ENCODE measurements around the gene ATXN7L1.

The ATXN7L1 gene

GRCh38 chr7:105690325-105690945 is 186.0 kb downstream of the ATXN7L1 start:
- no peaks in the 10 kb centered on the region for H3K27me3 ChIP-seq (ENCODE audit: control insufficient read depth, insufficient read depth, low read length)
- H3K4me3 ChIP-seq (ENCODE audit: low read length) = no peak overlapping the region
- no peaks in the 10 kb centered on the region for H3K9me3 ChIP-seq (ENCODE audit: control insufficient read depth, low read length)
- peaks cover 21% of the 10 kb centered on the region for H3K4me1 ChIP-seq (ENCODE audit: control insufficient read depth, insufficient read depth, low read length)
- peak overlapping the region; percentile 45 for H3K9ac ChIP-seq (ENCODE audit: low read length)
- H3K36me3 ChIP-seq (ENCODE audit: control insufficient read depth, insufficient read depth, low read length) = no peaks in the 10 kb centered on the region

- Histone ChIP-seq H3K4me3 (ENCODE audit: low read length) (no peak overlapping the region), H3K9me3 (ENCODE audit: control insufficient read depth, low read length) (no peaks in the 10 kb centered on the region), H3K27me3 (ENCODE audit: control insufficient read depth, insufficient read depth, low read length) (no peaks in the 10 kb centered on the region), H3K9ac (ENCODE audit: low read length) (no peak overlapping the region), H3K4me1 (ENCODE audit: control insufficient read depth, insufficient read depth, low read length) (peaks cover 21% of the 10 kb centered on the region), H3K36me3 (ENCODE audit: control insufficient read depth, insufficient read depth, low read length) (no peaks in the 10 kb centered on the region)
Observed at GRCh38 chr7:105689067-105689819, 187.2 kb downstream of the ATXN7L1 start.

GRCh38 chr7:105688617-105689016 is 187.8 kb downstream of the ATXN7L1 start:
- Histone ChIP-seq H3K36me3 (ENCODE audit: control insufficient read depth, insufficient read depth, low read length) (no peaks in the 10 kb centered on the region), H3K4me1 (ENCODE audit: control insufficient read depth, insufficient read depth, low read length) (peaks cover 21% of the 10 kb centered on the region), H3K27me3 (ENCODE audit: control insufficient read depth, insufficient read depth, low read length) (no peaks in the 10 kb centered on the region), H3K4me3 (ENCODE audit: low read length) (no peak overlapping the region), H3K9me3 (ENCODE audit: control insufficient read depth, low read length) (no peaks in the 10 kb centered on the region), H3K9ac (ENCODE audit: low read length) (no peak overlapping the region)

- H3K27me3 ChIP-seq (ENCODE audit: control insufficient read depth, insufficient read depth, low read length) = no peaks in the 10 kb centered on the region
- H3K4me3 ChIP-seq (ENCODE audit: low read length) = no peak overlapping the region
- H3K36me3 ChIP-seq (ENCODE audit: control insufficient read depth, insufficient read depth, low read length) = no peaks in the 10 kb centered on the region
- H3K4me1 ChIP-seq (ENCODE audit: control insufficient read depth, insufficient read depth, low read length) = peaks cover 9% of the 10 kb centered on the region
- H3K9ac ChIP-seq (ENCODE audit: low read length) = no peak overlapping the region
- H3K9me3 ChIP-seq (ENCODE audit: control insufficient read depth, low read length) = no peaks in the 10 kb centered on the region
Observed at GRCh38 chr7:105685161-105685560, 191.2 kb downstream of the ATXN7L1 start.

- H3K27me3 ChIP-seq (ENCODE audit: control insufficient read depth, insufficient read depth, low read length) = no peaks in the 10 kb centered on the region
- H3K4me1 ChIP-seq (ENCODE audit: control insufficient read depth, insufficient read depth, low read length) = peaks cover 22% of the 10 kb centered on the region
- no peaks in the 10 kb centered on the region for H3K36me3 ChIP-seq (ENCODE audit: control insufficient read depth, insufficient read depth, low read length)
- no peak overlapping the region for H3K4me3 ChIP-seq (ENCODE audit: low read length)
- H3K9me3 ChIP-seq (ENCODE audit: control insufficient read depth, low read length) = no peaks in the 10 kb centered on the region
- no peak overlapping the region for H3K9ac ChIP-seq (ENCODE audit: low read length)
Observed at GRCh38 chr7:105682341-105683060, 193.9 kb downstream of the ATXN7L1 start.

GRCh38 chr7:105680505-105681187 is 195.8 kb downstream of the ATXN7L1 start:
- Histone ChIP-seq H3K36me3 (ENCODE audit: control insufficient read depth, insufficient read depth, low read length) (no peaks in the 10 kb centered on the region), H3K9me3 (ENCODE audit: control insufficient read depth, low read length) (no peaks in the 10 kb centered on the region), H3K9ac (ENCODE audit: low read length) (no peak overlapping the region), H3K4me3 (ENCODE audit: low read length) (no peak overlapping the region), H3K4me1 (ENCODE audit: control insufficient read depth, insufficient read depth, low read length) (peaks cover 29% of the 10 kb centered on the region), H3K27me3 (ENCODE audit: control insufficient read depth, insufficient read depth, low read length) (no peaks in the 10 kb centered on the region)

GRCh38 chr7:105678811-105679495 is 197.4 kb downstream of the ATXN7L1 start:
- H3K27me3 ChIP-seq (ENCODE audit: control insufficient read depth, insufficient read depth, low read length) = no peaks in the 10 kb centered on the region
- H3K4me3 ChIP-seq (ENCODE audit: low read length) = no peak overlapping the region
- H3K9ac ChIP-seq (ENCODE audit: low read length) = peak overlapping the region; percentile 22
- H3K36me3 ChIP-seq (ENCODE audit: control insufficient read depth, insufficient read depth, low read length) = no peaks in the 10 kb centered on the region
- H3K4me1 ChIP-seq (ENCODE audit: control insufficient read depth, insufficient read depth, low read length) = peaks cover 30% of the 10 kb centered on the region
- no peaks in the 10 kb centered on the region for H3K9me3 ChIP-seq (ENCODE audit: control insufficient read depth, low read length)

- Histone ChIP-seq H3K4me3 (ENCODE audit: low read length) (no peak overlapping the region), H3K27me3 (ENCODE audit: control insufficient read depth, insufficient read depth, low read length) (no peaks in the 10 kb centered on the region), H3K9ac (ENCODE audit: low read length) (peak overlapping the region; percentile 18), H3K9me3 (ENCODE audit: control insufficient read depth, low read length) (no peaks in the 10 kb centered on the region), H3K36me3 (ENCODE audit: control insufficient read depth, insufficient read depth, low read length) (no peaks in the 10 kb centered on the region), H3K4me1 (ENCODE audit: control insufficient read depth, insufficient read depth, low read length) (peaks cover 39% of the 10 kb centered on the region)
Observed at GRCh38 chr7:105677817-105678573, 198.4 kb downstream of the ATXN7L1 start.

- Histone ChIP-seq H3K27me3 (ENCODE audit: control insufficient read depth, insufficient read depth, low read length) (no peaks in the 10 kb centered on the region), H3K9ac (ENCODE audit: low read length) (no peak overlapping the region), H3K4me3 (ENCODE audit: low read length) (no peak overlapping the region)
Observed at GRCh38 chr7:105677410-105677730, 199.0 kb downstream of the ATXN7L1 start.

GRCh38 chr7:105675934-105676371 is 200.4 kb downstream of the ATXN7L1 start:
- Histone ChIP-seq H3K36me3 (ENCODE audit: control insufficient read depth, insufficient read depth, low read length) (no peaks in the 10 kb centered on the region), H3K4me1 (ENCODE audit: control insufficient read depth, insufficient read depth, low read length) (peaks cover 39% of the 10 kb centered on the region), H3K9ac (ENCODE audit: low read length) (no peak overlapping the region), H3K27me3 (ENCODE audit: control insufficient read depth, insufficient read depth, low read length) (no peaks in the 10 kb centered on the region), H3K4me3 (ENCODE audit: low read length) (no peak overlapping the region), H3K9me3 (ENCODE audit: control insufficient read depth, low read length) (no peaks in the 10 kb centered on the region)

More at GRCh38 chr7:105677410-105677730, 199.0 kb downstream of the ATXN7L1 start:
- Histone ChIP-seq H3K4me1 (ENCODE audit: control insufficient read depth, insufficient read depth, low read length) (peaks cover 39% of the 10 kb centered on the region), H3K9me3 (ENCODE audit: control insufficient read depth, low read length) (no peaks in the 10 kb centered on the region), H3K36me3 (ENCODE audit: control insufficient read depth, insufficient read depth, low read length) (no peaks in the 10 kb centered on the region)
